Uterus (tissue), 4 donors: ENCODE measurements around the gene FGF19. TPM values are rescaled to one million over a fixed set of nuclear protein-coding genes. Genes with fewer than 3 reads are reported as not detected.

Source experiments
- DNase-seq, 2 donors: peaks; one replicate each; pipeline ENCODE4 v3.0.0-alpha.2; 2019 to 2020
- H3K27ac ChIP-seq, 2 donors: fragments of 200-600 bp; sonication (generic); 1 replicate in 1 of 2; 2 replicates in 1 of 2; pipeline ENCODE4 v1.5.1; 2016 to 2018
- H3K27me3 ChIP-seq, 2 donors: fragments of 200-600 bp; sonication (generic); one replicate each; pipeline ENCODE4 v1.5.1; 2018 to 2019; ENCODE audit warnings: control low read depth in 1 of 2
- H3K36me3 ChIP-seq, 2 donors: fragments of 200-600 bp; sonication (generic); one replicate each; pipeline ENCODE4 v1.5.1; 2019; ENCODE audit warnings: control low read depth in 1 of 2
- H3K4me1 ChIP-seq, 2 donors: fragments of 200-600 bp; sonication (generic); one replicate each; pipeline ENCODE4 v1.5.1; 2018 to 2019; ENCODE audit warnings: control low read depth in 1 of 2
- H3K4me3 ChIP-seq, 2 donors: fragments of 200-600 bp; sonication (generic); 1 replicate in 1 of 2; 2 replicates in 1 of 2; pipeline ENCODE4 v1.5.1; 2018 to 2019; ENCODE audit warnings: mild to moderate bottlenecking in 1 of 2
- H3K9me3 ChIP-seq, 2 donors: fragments of 200-600 bp; sonication (generic); one replicate each; pipeline ENCODE4 v1.5.1; 2019; ENCODE audit warnings: control low read depth in 1 of 2
- POLR2A ChIP-seq, 2 donors: fragments of 450-650 bp; IDR thresholded peaks; one replicate each; pipeline ENCODE4 v1.6.1; 2016; ENCODE audit warnings: antibody characterized with exemption in 2 of 2, mild to moderate bottlenecking in 1 of 2, moderate library complexity in 1 of 2
- intact Hi-C: fragments of 100-400 bp; cut with DNase I; formaldehyde crosslinking; loops from one replicate; pipeline ENCODE4 v1.15.1; 2023; ENCODE audit warnings: low total_unique reads
- total RNA-seq, 4 donors: library from RNA; depleted of rRNA in 3 of 4; stranded (reverse); fragments of >200 nt in 3 of 4; gene quantifications; one replicate each; pipeline versions ENCODE4 v1.1.0 to v1.2.4, GENCODE V29; 2014 to 2023
- TF ChIP-seq, protein P1 (sequence below), 4 experiments: fragments of 200-600 bp in 2 of 4; fragments of 450-650 bp in 2 of 4; sonication (generic) in 2 of 4; IDR thresholded peaks; one replicate each; pipeline ENCODE4 v1.5.1; 2016 to 2019; ENCODE audit warnings: antibody characterized with exemption in 4 of 4, mild to moderate bottlenecking in 2 of 4, moderate library complexity in 1 of 4
- donor health status: DM: yes; HTN: yes; CAD: no.

The FGF19 gene
- total RNA-seq, 4 donors from 2014 or later, result 0.97 TPM; not detected in 3

- no peak overlapping the region for H3K4me3 ChIP-seq
- H3K4me1 ChIP-seq, result no peaks in the 10 kb centered on the region
- TF ChIP-seq, protein P1, sequence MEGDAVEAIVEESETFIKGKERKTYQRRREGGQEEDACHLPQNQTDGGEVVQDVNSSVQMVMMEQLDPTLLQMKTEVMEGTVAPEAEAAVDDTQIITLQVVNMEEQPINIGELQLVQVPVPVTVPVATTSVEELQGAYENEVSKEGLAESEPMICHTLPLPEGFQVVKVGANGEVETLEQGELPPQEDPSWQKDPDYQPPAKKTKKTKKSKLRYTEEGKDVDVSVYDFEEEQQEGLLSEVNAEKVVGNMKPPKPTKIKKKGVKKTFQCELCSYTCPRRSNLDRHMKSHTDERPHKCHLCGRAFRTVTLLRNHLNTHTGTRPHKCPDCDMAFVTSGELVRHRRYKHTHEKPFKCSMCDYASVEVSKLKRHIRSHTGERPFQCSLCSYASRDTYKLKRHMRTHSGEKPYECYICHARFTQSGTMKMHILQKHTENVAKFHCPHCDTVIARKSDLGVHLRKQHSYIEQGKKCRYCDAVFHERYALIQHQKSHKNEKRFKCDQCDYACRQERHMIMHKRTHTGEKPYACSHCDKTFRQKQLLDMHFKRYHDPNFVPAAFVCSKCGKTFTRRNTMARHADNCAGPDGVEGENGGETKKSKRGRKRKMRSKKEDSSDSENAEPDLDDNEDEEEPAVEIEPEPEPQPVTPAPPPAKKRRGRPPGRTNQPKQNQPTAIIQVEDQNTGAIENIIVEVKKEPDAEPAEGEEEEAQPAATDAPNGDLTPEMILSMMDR (IDR thresholded peaks at IDR 0.05), result no peak
- no peak for TF ChIP-seq POLR2A (IDR thresholded peaks at IDR 0.05)
- no peaks in the 10 kb centered on the region for H3K9me3 ChIP-seq
- intact Hi-C loops, result no loop called here
- no peaks in the 10 kb centered on the region for H3K36me3 ChIP-seq
- no peaks in the 10 kb centered on the region for H3K27me3 ChIP-seq
- no peak for DNase-seq
- H3K27ac ChIP-seq, result no peak overlapping the region
These were observed 25.4 kb upstream of the FGF19 start for GRCh38 chr11:69729252-69729651.

DNA sequence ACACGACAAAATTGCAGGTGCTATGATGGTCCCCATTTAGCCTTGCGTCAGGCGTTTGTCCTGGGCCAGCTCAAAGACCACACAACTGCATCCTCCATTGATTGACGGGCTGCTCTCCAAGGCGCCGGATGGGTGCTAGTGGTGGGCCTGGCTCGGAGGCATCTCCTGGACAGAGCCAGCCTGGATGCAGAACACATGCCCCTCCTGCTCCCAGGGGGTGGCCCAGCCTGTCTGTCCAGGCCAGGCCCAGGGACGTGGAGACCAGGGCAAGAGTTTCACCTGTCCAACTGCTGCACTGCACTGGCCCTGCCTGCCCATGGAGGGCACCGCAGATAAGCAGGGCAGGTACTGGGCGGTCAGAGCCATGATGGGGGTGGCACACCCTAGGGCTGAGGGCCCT lies 23.4 kb upstream of the FGF19 start:
- Histone ChIP-seq H3K9me3 (no peaks in the 10 kb centered on the region), H3K4me1 (no peaks in the 10 kb centered on the region), H3K4me3 (no peak overlapping the region), H3K36me3 (no peaks in the 10 kb centered on the region), H3K27me3 (no peaks in the 10 kb centered on the region), H3K27ac (no peak overlapping the region)
- TF ChIP-seq, protein P1 (IDR thresholded peaks at IDR 0.05), result no peak
- no peak for TF ChIP-seq POLR2A (IDR thresholded peaks at IDR 0.05)
- no peak for DNase-seq
- intact Hi-C loops, result no loop called here

DNA sequence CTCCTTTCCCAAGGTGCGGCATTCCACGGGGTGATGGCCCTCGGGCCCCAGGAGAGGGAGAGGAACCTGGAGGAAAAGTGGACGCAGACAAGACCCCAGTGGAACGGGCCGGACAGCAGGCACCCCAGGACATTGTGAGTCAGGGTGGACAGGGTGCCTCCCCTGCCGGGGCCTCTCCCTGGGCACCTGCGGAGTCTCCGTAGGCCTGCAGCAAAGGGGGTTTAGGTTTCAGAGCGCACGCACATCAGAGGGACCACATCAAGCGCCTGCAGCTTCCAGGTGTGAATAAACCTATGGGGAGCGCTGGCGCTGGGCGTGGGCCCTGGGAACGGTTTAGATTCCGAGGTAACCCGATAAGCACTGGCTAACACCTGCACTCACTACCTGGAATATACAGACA lies 22.7 kb upstream of the FGF19 start:
- H3K4me3 ChIP-seq, result no peak overlapping the region
- no peaks in the 10 kb centered on the region for H3K9me3 ChIP-seq
- H3K4me1 ChIP-seq, result no peaks in the 10 kb centered on the region
- DNase-seq, result no peak
- no peak overlapping the region for H3K27ac ChIP-seq
- H3K27me3 ChIP-seq, result no peaks in the 10 kb centered on the region
- TF ChIP-seq, protein P1 (IDR thresholded peaks at IDR 0.05), result no peak
- TF ChIP-seq POLR2A (IDR thresholded peaks at IDR 0.05), result no peak
- intact Hi-C loops, result no loop called here
- H3K36me3 ChIP-seq, result no peaks in the 10 kb centered on the region

- no peaks in the 10 kb centered on the region for H3K27me3 ChIP-seq
- TF ChIP-seq, protein P1 (IDR thresholded peaks at IDR 0.05), result no peak
- TF ChIP-seq POLR2A (IDR thresholded peaks at IDR 0.05), result no peak
- H3K36me3 ChIP-seq, result no peaks in the 10 kb centered on the region
- intact Hi-C loops, result no loop called here
- H3K4me1 ChIP-seq, result no peaks in the 10 kb centered on the region
- H3K27ac ChIP-seq, result no peak overlapping the region
- no peak overlapping the region for H3K4me3 ChIP-seq
- H3K9me3 ChIP-seq, result no peaks in the 10 kb centered on the region
- no peak for DNase-seq
These were observed 22.2 kb upstream of the FGF19 start for GRCh38 chr11:69726019-69726418.

DNA sequence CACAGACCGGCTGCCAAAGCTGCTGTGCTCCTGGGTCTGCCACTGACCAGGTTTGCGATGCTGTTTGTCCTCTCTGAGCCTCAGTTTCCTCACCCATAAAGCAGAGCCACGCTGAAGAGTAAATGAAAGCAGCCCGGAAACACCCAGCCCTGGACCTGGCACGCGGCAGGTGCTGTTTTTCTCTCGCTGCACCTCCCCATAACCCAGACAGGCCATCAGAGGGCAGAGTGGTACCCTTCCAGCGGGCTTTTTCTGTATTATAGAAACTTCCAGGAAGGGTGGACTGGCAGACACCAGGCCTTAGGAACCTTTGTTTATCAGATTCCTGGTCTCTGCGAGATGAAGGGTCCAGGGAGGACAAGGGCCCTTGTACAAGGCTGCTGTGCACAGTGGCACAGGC lies 17.9 kb upstream of the FGF19 start:
- DNase-seq, result no peak
- intact Hi-C loops, result no loop called here
- H3K27ac ChIP-seq, result no peak overlapping the region
- TF ChIP-seq POLR2A (IDR thresholded peaks at IDR 0.05), result no peak
- TF ChIP-seq, protein P1 (IDR thresholded peaks at IDR 0.05), result no peak
- H3K9me3 ChIP-seq, result no peaks in the 10 kb centered on the region
- no peak overlapping the region for H3K4me3 ChIP-seq
- no peaks in the 10 kb centered on the region for H3K36me3 ChIP-seq
- no peaks in the 10 kb centered on the region for H3K4me1 ChIP-seq
- no peaks in the 10 kb centered on the region for H3K27me3 ChIP-seq
